Measurements from ENCODE around the gene IRX6.

DNA sequence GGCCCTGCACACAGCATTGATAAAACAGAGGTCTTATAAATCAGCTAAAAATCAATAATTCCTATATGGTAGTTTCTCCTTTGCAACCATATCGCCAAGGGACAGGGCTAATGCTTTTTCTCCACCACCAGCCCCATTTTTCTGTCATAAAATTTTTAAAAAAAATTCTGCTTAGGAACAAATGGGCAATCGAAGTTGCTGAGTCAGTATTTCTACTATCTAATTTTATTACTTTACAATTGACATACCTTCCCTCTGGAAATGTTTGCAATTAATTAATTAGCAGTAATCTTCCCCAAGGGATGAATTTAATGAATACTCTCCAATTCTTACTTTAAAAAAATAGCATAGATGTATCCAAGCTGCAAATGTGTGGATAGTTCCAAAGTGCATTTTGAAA is 1.7 kb upstream of the IRX6 start:
- no peak for TF ChIP-seq POLR2A (IDR thresholded peaks at IDR 0.05)
- TF ChIP-seq, protein P1, sequence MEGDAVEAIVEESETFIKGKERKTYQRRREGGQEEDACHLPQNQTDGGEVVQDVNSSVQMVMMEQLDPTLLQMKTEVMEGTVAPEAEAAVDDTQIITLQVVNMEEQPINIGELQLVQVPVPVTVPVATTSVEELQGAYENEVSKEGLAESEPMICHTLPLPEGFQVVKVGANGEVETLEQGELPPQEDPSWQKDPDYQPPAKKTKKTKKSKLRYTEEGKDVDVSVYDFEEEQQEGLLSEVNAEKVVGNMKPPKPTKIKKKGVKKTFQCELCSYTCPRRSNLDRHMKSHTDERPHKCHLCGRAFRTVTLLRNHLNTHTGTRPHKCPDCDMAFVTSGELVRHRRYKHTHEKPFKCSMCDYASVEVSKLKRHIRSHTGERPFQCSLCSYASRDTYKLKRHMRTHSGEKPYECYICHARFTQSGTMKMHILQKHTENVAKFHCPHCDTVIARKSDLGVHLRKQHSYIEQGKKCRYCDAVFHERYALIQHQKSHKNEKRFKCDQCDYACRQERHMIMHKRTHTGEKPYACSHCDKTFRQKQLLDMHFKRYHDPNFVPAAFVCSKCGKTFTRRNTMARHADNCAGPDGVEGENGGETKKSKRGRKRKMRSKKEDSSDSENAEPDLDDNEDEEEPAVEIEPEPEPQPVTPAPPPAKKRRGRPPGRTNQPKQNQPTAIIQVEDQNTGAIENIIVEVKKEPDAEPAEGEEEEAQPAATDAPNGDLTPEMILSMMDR (IDR thresholded peaks at IDR 0.05): no peak
